Measurements from ENCODE around the gene ZEB2.

DNA sequence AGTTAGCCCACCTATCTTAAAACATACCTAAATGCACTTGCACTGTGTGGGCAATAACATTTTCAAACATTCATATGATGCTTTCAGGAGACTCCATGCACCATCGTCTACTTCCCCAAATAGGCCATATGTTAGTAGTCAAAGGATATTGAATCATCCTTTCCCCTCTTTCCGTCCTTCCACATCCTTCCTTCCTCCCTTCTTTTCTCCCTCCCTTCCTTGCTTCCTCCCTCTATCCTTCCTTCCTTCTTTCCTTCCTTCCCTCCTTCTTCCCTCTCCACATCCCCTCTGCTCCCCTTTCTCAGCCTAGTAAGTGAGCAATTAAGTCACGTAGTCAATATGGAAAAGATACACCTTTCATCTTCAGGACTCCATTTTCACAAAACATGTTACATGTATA lies 73.8 kb downstream of the ZEB2 start:
- TF ChIP-seq CTCF (IDR thresholded peaks at IDR 0.05; ENCODE audit: low read length) = no peak
- no peak for TF ChIP-seq EZH2 (IDR thresholded peaks at IDR 0.05; ENCODE audit: borderline replicate concordance, low read length)
